HCT116 (cell line): ENCODE results near the gene OCSTAMP. TPM values are rescaled to one million over a fixed set of nuclear protein-coding genes. Genes with fewer than 3 reads are reported as not detected.

Source experiments
- ATAC-seq: fragments of 200-7000 bp; cut with Tn5 transposase; 2 replicates; pipeline ENCODE4 v1.9.1; 2020; ENCODE audit warnings: mild to moderate bottlenecking, moderate library complexity
- BruUV-seq: library from RNA; stranded (reverse); fragments of 400-500 nt; replicated peaks from 2 replicates; lab custom pipeline; 2021; lab: Mats Ljungman, UMichigan
- CTCF ChIA-PET: fragments of 300-600 bp; sonication (Branson Sonifier 250); formaldehyde crosslinking; loops from one replicate; lab custom pipeline; 2021; ENCODE audit warnings: antibody characterized with exemption; lab: Charles Lee
- POLR2A ChIA-PET: fragments of 300-600, 350-600 bp; sonication (Branson Sonifier 250); formaldehyde crosslinking; loops from one replicate; lab custom pipeline; 2021; ENCODE audit warnings: antibody characterized with exemption; lab: Charles Lee
- RAD21 ChIA-PET, 2 experiments: fragments of 300-600 bp; sonication (Branson Sonifier 250); formaldehyde crosslinking; loops; one replicate each; lab custom pipeline; 2023; ENCODE audit warnings: low total read pairs in 2 of 2; ENCODE audit not compliant: uncharacterized antibody in 2 of 2, unreplicated experiment in 2 of 2, low non-redundant PET in 1 of 2; lab: Charles Lee
- DNase-seq: peaks from one replicate; pipeline ENCODE4 v3.0.0-alpha.2; 2010; ENCODE audit warnings: low read depth, low spot score
- H2AFZ ChIP-seq: fragments of 200-600 bp; shearing (Covaris generic), sonication (generic); 2 replicates; pipeline ENCODE4 v1.6.1; 2017; ENCODE audit warnings: low read depth, mixed run types, mixed read lengths, antibody characterized with exemption, low read length; ENCODE audit not compliant: poor library complexity, severe bottlenecking
- H3K27ac ChIP-seq: 2 replicates; pipeline ENCODE4 v1.5.1; 2012; ENCODE audit warnings: low read depth, low read length
- H3K27me3 ChIP-seq: fragments of 200-600 bp; sonication (generic); 2 replicates; pipeline ENCODE4 v1.6.1; 2016; ENCODE audit warnings: mixed run types, low read length, mixed read lengths; ENCODE audit not compliant: insufficient read depth
- H3K36me3 ChIP-seq, 2 experiments: fragments of 200-500 bp in 1 of 2; fragments of 200-600 bp in 1 of 2; sonication (Bioruptor generic) in 1 of 2; sonication (generic) in 1 of 2; 2 replicates each; pipeline versions ENCODE4 v1.5.1 to v1.6.1; 2014 to 2016; ENCODE audit warnings: low read length in 2 of 2, inconsistent platforms in 1 of 2, mixed read lengths in 1 of 2, mixed run types in 1 of 2; ENCODE audit not compliant: insufficient read depth in 2 of 2, control insufficient read depth in 1 of 2
- H3K4me1 ChIP-seq, 2 experiments: fragments of 200-600 bp in 1 of 2; sonication (generic) in 1 of 2; 2 replicates each; pipeline versions ENCODE4 v1.5.1 to v1.6.1; 2012 to 2017; ENCODE audit warnings: low read length in 2 of 2, inconsistent platforms in 1 of 2, mild to moderate bottlenecking in 1 of 2, mixed read lengths in 1 of 2, mixed run types in 1 of 2, moderate library complexity in 1 of 2; ENCODE audit not compliant: insufficient read depth in 2 of 2, control insufficient read depth in 1 of 2
- H3K4me2 ChIP-seq: fragments of 200-600 bp; sonication (generic); 2 replicates; pipeline ENCODE4 v1.6.1; 2017; ENCODE audit warnings: mixed run types, low read length, mixed read lengths
- H3K4me3 ChIP-seq, 2 experiments: fragments of 200-600 bp in 1 of 2; sonication (generic) in 1 of 2; replicated peaks in 1 of 2; 2 replicates each; pipeline ENCODE4 v1.5.1; 2011 to 2016; ENCODE audit warnings: low read length in 2 of 2, control low read depth in 1 of 2, low read depth in 1 of 2, mild to moderate bottlenecking in 1 of 2, mixed read lengths in 1 of 2, mixed run types in 1 of 2
- H3K79me2 ChIP-seq: fragments of 200-600 bp; sonication (generic); 2 replicates; pipeline ENCODE4 v1.6.1; 2017; ENCODE audit warnings: mild to moderate bottlenecking, mixed run types, low read length, moderate library complexity, mixed read lengths; ENCODE audit not compliant: insufficient read depth
- H3K9ac ChIP-seq: fragments of 200-600 bp; sonication (generic); 2 replicates; pipeline ENCODE4 v1.6.1; 2016; ENCODE audit warnings: low read length, mixed read lengths
- H3K9me2 ChIP-seq: fragments of 200-600 bp; sonication (generic), shearing (Covaris generic); 2 replicates; pipeline ENCODE4 v1.6.1; 2017; ENCODE audit warnings: mixed run types, mild to moderate bottlenecking, moderate library complexity; ENCODE audit not compliant: insufficient read depth
- H3K9me3 ChIP-seq, 2 experiments: fragments of 200-500 bp in 1 of 2; fragments of 200-600 bp in 1 of 2; sonication (Bioruptor generic) in 1 of 2; sonication (generic) in 1 of 2; 2 replicates each; pipeline ENCODE4 v1.6.1; 2014 to 2017; ENCODE audit warnings: low read length in 2 of 2, mixed read lengths in 2 of 2, inconsistent platforms in 1 of 2, low read depth in 1 of 2, mild to moderate bottlenecking in 1 of 2, mixed run types in 1 of 2, moderate library complexity in 1 of 2; ENCODE audit not compliant: control insufficient read depth in 1 of 2, insufficient read depth in 1 of 2
- H4K20me1 ChIP-seq: fragments of 200-600 bp; sonication (generic), shearing (Covaris generic); 2 replicates; pipeline ENCODE4 v1.6.1; 2017; ENCODE audit warnings: mixed run types, mild to moderate bottlenecking, moderate library complexity; ENCODE audit not compliant: insufficient read depth
- CBX3 ChIP-seq: IDR thresholded peaks from 2 replicates; pipeline ENCODE4 v1.6.1; 2012; ENCODE audit warnings: low read depth
- CEBPB ChIP-seq: IDR thresholded peaks from 2 replicates; pipeline ENCODE4 v1.6.1; 2012; ENCODE audit warnings: low read depth
- EGR1 ChIP-seq: IDR thresholded peaks from 2 replicates; pipeline ENCODE4 v1.6.1; 2012; ENCODE audit warnings: low read depth
- EZH2 ChIP-seq: fragments of 200-600 bp; sonication (generic); IDR thresholded peaks from 2 replicates; pipeline ENCODE4 v1.6.1; 2017; ENCODE audit warnings: antibody characterized with exemption, mixed run types
- EZH2phosphoT487 ChIP-seq: fragments of 200-600 bp; IDR thresholded peaks from 2 replicates; pipeline ENCODE4 v1.6.1; 2018; ENCODE audit warnings: antibody characterized with exemption, borderline replicate concordance
- JUND ChIP-seq: IDR thresholded peaks from 2 replicates; pipeline ENCODE4 v1.6.1; 2012
- POLR2AphosphoS5 ChIP-seq: IDR thresholded peaks from 2 replicates; pipeline ENCODE4 v1.6.1; 2011; ENCODE audit warnings: mild to moderate bottlenecking, low read depth, low read length, moderate library complexity
- RAD21 ChIP-seq: IDR thresholded peaks from 2 replicates; pipeline ENCODE4 v1.6.1; 2012; ENCODE audit warnings: low read depth, mild to moderate bottlenecking
- SP1 ChIP-seq: IDR thresholded peaks from 2 replicates; pipeline ENCODE4 v1.6.1; 2012; ENCODE audit warnings: low read depth
- SRF ChIP-seq: IDR thresholded peaks from 2 replicates; pipeline ENCODE4 v1.6.1; 2012; ENCODE audit warnings: low read depth
- intact Hi-C: fragments of 100-400 bp; cut with micrococcal nuclease; formaldehyde crosslinking; loops from 2 replicates; pipeline ENCODE4 v1.10.0; 2022
- total RNA-seq: library from RNA; stranded (reverse); gene quantifications from one replicate; pipeline ENCODE4 v1.2.1, GENCODE V29; 2021; ENCODE audit not compliant: unreplicated experiment
- TF ChIP-seq, protein P1 (sequence below): IDR thresholded peaks from 2 replicates; pipeline ENCODE4 v1.6.1; 2012
- TF ChIP-seq, protein P2 (sequence below), 3 experiments: fragments of 200-600 bp in 1 of 3; sonication (generic) in 1 of 3; IDR thresholded peaks in 2 of 3; conservative IDR thresholded peaks in 1 of 3; 2 replicates each; pipeline ENCODE4 v1.5.1; 2012 to 2017; ENCODE audit warnings: low read depth in 2 of 3, low read length in 2 of 3, antibody characterized with exemption in 1 of 3, borderline replicate concordance in 1 of 3, control low read depth in 1 of 3, mild to moderate bottlenecking in 1 of 3, mixed read lengths in 1 of 3, mixed run types in 1 of 3, moderate library complexity in 1 of 3; ENCODE audit not compliant: insufficient read depth in 1 of 3
- TF ChIP-seq, protein P3 (sequence below): IDR thresholded peaks from 2 replicates; pipeline ENCODE4 v1.6.1; 2012

Gene OCSTAMP
- total RNA-seq, 1 experiment from 2014 or later: not detected

DNA sequence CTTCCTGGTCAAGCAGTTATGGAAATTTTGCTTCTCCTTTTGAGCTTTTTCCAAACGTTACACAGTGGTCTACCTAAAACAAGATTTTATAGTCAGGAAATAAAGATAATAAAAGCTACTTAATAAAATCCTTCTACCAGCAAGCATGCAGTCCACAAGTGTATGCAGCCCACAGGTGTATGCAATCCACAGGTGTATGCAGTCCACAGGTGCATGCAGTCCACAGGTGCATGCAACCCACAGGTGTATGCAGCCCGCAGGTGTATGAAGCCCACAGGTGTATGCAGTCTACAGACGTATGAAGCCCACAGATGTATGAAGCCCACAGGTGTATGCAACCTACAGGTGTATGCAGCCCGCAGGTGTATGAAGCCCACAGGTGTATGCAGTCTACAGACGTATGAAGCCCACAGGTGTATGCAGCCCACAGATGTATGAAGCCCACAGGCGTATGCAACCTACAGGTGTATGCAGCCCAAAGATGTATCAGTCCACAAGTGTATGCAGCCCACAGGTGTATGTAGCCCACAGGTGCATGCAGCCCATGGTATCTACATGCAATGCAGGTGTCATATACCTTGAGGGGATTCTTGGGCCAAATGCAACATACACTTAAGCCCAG is 26.4 kb upstream of the OCSTAMP start:
- DNase-seq (no peak), ATAC-seq (no peak)
- H3K36me3 ChIP-seq: no peaks in the 10 kb centered on the region
- ChIA-PET POLR2A (no interaction called here), CTCF (no interaction called here), RAD21 (no interaction called here)
- no peak overlapping the region for H3K4me2 ChIP-seq
- H3K27ac ChIP-seq: no peak overlapping the region
- TF ChIP-seq, protein P1, sequence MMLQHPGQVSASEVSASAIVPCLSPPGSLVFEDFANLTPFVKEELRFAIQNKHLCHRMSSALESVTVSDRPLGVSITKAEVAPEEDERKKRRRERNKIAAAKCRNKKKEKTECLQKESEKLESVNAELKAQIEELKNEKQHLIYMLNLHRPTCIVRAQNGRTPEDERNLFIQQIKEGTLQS: no peak
- TF ChIP-seq SRF (no peak), EZH2 (no peak), CEBPB (no peak), SP1 (no peak), POLR2AphosphoS5 (no peak), RAD21 (no peak), CBX3 (no peak), JUND (no peak), EZH2phosphoT487 (no peak), EGR1 (no peak)
- TF ChIP-seq, protein P2, sequence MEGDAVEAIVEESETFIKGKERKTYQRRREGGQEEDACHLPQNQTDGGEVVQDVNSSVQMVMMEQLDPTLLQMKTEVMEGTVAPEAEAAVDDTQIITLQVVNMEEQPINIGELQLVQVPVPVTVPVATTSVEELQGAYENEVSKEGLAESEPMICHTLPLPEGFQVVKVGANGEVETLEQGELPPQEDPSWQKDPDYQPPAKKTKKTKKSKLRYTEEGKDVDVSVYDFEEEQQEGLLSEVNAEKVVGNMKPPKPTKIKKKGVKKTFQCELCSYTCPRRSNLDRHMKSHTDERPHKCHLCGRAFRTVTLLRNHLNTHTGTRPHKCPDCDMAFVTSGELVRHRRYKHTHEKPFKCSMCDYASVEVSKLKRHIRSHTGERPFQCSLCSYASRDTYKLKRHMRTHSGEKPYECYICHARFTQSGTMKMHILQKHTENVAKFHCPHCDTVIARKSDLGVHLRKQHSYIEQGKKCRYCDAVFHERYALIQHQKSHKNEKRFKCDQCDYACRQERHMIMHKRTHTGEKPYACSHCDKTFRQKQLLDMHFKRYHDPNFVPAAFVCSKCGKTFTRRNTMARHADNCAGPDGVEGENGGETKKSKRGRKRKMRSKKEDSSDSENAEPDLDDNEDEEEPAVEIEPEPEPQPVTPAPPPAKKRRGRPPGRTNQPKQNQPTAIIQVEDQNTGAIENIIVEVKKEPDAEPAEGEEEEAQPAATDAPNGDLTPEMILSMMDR (IDR thresholded peaks at IDR 0.05 in 2 of 3, conservative IDR thresholded peaks at IDR 0.05 in 1 of 3; ENCODE audit: borderline replicate concordance in 1 of 3, insufficient read depth in 1 of 3, low read depth in 2 of 3, low read length in 2 of 3): no peak
- TF ChIP-seq, protein P3, sequence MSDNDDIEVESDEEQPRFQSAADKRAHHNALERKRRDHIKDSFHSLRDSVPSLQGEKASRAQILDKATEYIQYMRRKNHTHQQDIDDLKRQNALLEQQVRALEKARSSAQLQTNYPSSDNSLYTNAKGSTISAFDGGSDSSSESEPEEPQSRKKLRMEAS: no peak
- H3K9me3 ChIP-seq: no peaks in the 10 kb centered on the region
- intact Hi-C loops: no loop called here
- no peak overlapping the region for H3K4me3 ChIP-seq
- no peaks in the 10 kb centered on the region for H4K20me1 ChIP-seq
- no peaks in the 10 kb centered on the region for H3K4me1 ChIP-seq
- no TSS peak for BruUV-seq
- no peak overlapping the region for H2AFZ ChIP-seq
- no peak overlapping the region for H3K9ac ChIP-seq
- H3K9me2 ChIP-seq: no peaks in the 10 kb centered on the region
- no peaks in the 10 kb centered on the region for H3K79me2 ChIP-seq
- H3K27me3 ChIP-seq: 0 out of 2 replicates have a peak, but pooled peaks cover 9% of the 10 kb centered on the region
